ENCODE results near the gene SLC25A53.
"Not testable (repeated sequence)": the region's sequence is repeated elsewhere in the genome, so short reads cannot be mapped to it uniquely, and the experiment has no call there.

SLC25A53 gene

GRCh38 chrX:104054956-104055355 lies 101.9 kb downstream of the SLC25A53 start:
- not testable (repeated sequence) for DNase-seq

All from femur (tissue), 1 donor.